Activated CD4-positive, alpha-beta T cell treated with anti-CD3 and anti-CD28 coated beads for 36 hours (primary cell): ENCODE results near the gene ZFYVE28. TPM values are rescaled to one million over a fixed set of nuclear protein-coding genes. Genes with fewer than 3 reads are reported as not detected.
A peak's percentile ranks its signal among the peaks of the same experiment; 100 is the strongest.

ENCODE experiments used
- ATAC-seq: fragments of 200-7000 bp; cut with Tn5 transposase; one replicate; pipeline ENCODE4 v1.10.0; 2021; ENCODE audit warnings: mild to moderate bottlenecking, moderate library complexity
- CTCF ChIA-PET: fragments of 350-600 bp; sonication (Branson Sonifier 250); formaldehyde crosslinking; loops from one replicate; lab custom pipeline; 2021; ENCODE audit warnings: antibody characterized with exemption; lab: Charles Lee
- POLR2A ChIA-PET: fragments of 350-600 bp; sonication (Branson Sonifier 250); formaldehyde crosslinking; loops from one replicate; lab custom pipeline; 2021; ENCODE audit warnings: antibody characterized with exemption, inconsistent platforms; lab: Charles Lee
- DNase-seq: peaks from one replicate; pipeline ENCODE4 v3.0.0-alpha.2; 2020
- H3K27ac Mint-ChIP-seq: one replicate; pipeline ENCODE4 v1.8.0; 2021; ENCODE audit warnings: mixed read lengths
- H3K27me3 Mint-ChIP-seq: one replicate; pipeline ENCODE4 v1.8.0; 2021; ENCODE audit warnings: mixed read lengths
- H3K36me3 Mint-ChIP-seq: one replicate; pipeline ENCODE4 v1.8.0; 2021; ENCODE audit warnings: low read depth, mixed read lengths
- H3K4me1 Mint-ChIP-seq: one replicate; pipeline ENCODE4 v1.8.0; 2021; ENCODE audit warnings: mixed read lengths
- H3K4me3 Mint-ChIP-seq: one replicate; pipeline ENCODE4 v1.8.0; 2021; ENCODE audit warnings: mild to moderate bottlenecking, moderate library complexity, mixed read lengths
- H3K9me3 Mint-ChIP-seq: one replicate; pipeline ENCODE4 v1.8.0; 2021; ENCODE audit warnings: low read depth, mixed read lengths
- intact Hi-C, 2 experiments: fragments of 100-400 bp; cut with DNase I in 1 of 2; cut with micrococcal nuclease in 1 of 2; formaldehyde crosslinking; loops; one replicate each; pipeline versions ENCODE4 v1.14.2 to v1.15.1; 2022 to 2024; cut with DNase I, micrococcal nuclease
- total RNA-seq, 2 experiments: library from RNA; stranded (reverse); gene quantifications; one replicate each; pipeline ENCODE4 v1.2.3, GENCODE V29; 2021

Gene ZFYVE28
- total RNA-seq, 2 experiments from 2014 or later, result 8.7 to 9.3 TPM

- Mint-ChIP-seq H3K4me3 (no peak overlapping the region), H3K9me3 (no peaks in the 10 kb centered on the region), H3K36me3 (no peaks in the 10 kb centered on the region), H3K27me3 (peaks cover 4% of the 10 kb centered on the region), H3K27ac (no peak overlapping the region), H3K4me1 (peaks cover 25% of the 10 kb centered on the region)
- ATAC-seq (no peak), DNase-seq (no peak)
- intact Hi-C loops, result no loop called here
- ChIA-PET CTCF (interaction anchor here (0.6 kb wide), 1 partner anchor 85 kb away, joined by 3 read pairs; no protein-coding TSS in a partner anchor), POLR2A (no interaction called here)
Measured at GRCh38 chr4:2396781-2397368, 21.6 kb downstream of the ZFYVE28 start.

- no peak for DNase-seq
- CTCF ChIA-PET, result interaction anchor here (0.6 kb wide), 1 partner anchor 17 kb away, joined by 3 read pairs; no protein-coding TSS in a partner anchor
- Mint-ChIP-seq H3K9me3 (no peaks in the 10 kb centered on the region), H3K27me3 (peaks cover 7% of the 10 kb centered on the region), H3K4me1 (peaks cover 22% of the 10 kb centered on the region), H3K27ac (no peak overlapping the region), H3K36me3 (no peaks in the 10 kb centered on the region), H3K4me3 (no peak overlapping the region)
- POLR2A ChIA-PET, result no interaction called here
- ATAC-seq, result no peak
- intact Hi-C loops, result no loop called here
Measured at GRCh38 chr4:2395584-2395983, 22.9 kb downstream of the ZFYVE28 start.

DNA sequence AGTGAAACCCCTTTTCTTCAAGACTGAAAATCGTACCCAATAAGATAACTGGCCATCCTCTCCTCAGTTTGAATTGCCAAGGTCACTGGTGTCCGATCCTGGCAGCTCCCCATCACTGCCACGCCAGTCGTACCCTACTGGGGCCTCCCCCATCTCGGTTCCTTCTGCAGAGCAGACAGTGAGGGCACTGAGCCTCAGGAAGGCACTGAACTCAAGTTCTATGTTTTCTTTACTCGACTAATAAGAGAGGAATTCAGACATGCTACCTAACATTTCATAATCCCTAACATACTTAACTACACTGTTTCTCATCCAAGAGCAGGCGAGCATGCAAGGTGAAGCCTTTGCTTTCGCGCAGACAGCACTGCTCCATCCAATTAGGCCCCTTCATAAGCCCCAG is 23.4 kb downstream of the ZFYVE28 start:
- Mint-ChIP-seq H3K36me3 (no peaks in the 10 kb centered on the region), H3K4me1 (peaks cover 22% of the 10 kb centered on the region), H3K27me3 (peaks cover 7% of the 10 kb centered on the region), H3K9me3 (no peaks in the 10 kb centered on the region), H3K27ac (no peak overlapping the region), H3K4me3 (no peak overlapping the region)
- CTCF ChIA-PET, result no interaction called here
- ATAC-seq (no peak), DNase-seq (no peak)
- intact Hi-C loops, result no loop called here
- POLR2A ChIA-PET, result no interaction called here

DNA sequence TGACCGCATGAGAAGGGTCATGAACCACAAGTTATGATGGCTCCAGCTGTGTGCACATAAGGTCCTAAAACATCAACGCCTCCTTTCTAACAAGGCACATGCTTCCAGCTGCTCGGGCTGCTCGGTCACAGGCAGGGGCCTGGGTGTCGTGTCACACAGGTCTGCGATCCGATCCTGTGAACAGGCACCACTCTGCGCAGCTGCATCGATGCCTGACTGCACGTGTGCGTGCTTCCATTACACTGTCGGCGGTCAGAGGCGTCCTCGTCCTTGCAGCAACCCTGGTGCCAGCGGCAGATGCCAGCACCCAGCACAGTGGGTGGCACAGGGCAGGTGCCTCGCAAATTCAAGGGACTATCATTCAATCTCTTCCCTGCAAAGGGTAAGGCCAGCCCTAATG is 23.9 kb downstream of the ZFYVE28 start:
- intact Hi-C loops, result no loop called here
- Mint-ChIP-seq H3K27ac (no peak overlapping the region), H3K27me3 (peaks cover 7% of the 10 kb centered on the region), H3K36me3 (no peaks in the 10 kb centered on the region), H3K4me3 (no peak overlapping the region), H3K4me1 (peaks cover 22% of the 10 kb centered on the region), H3K9me3 (no peaks in the 10 kb centered on the region)
- POLR2A ChIA-PET, result interaction anchor here (0.6 kb wide), 1 partner anchor 156 kb away, joined by 3 read pairs; no protein-coding TSS in a partner anchor
- DNase-seq (no peak), ATAC-seq (no peak)
- CTCF ChIA-PET, result no interaction called here

DNA sequence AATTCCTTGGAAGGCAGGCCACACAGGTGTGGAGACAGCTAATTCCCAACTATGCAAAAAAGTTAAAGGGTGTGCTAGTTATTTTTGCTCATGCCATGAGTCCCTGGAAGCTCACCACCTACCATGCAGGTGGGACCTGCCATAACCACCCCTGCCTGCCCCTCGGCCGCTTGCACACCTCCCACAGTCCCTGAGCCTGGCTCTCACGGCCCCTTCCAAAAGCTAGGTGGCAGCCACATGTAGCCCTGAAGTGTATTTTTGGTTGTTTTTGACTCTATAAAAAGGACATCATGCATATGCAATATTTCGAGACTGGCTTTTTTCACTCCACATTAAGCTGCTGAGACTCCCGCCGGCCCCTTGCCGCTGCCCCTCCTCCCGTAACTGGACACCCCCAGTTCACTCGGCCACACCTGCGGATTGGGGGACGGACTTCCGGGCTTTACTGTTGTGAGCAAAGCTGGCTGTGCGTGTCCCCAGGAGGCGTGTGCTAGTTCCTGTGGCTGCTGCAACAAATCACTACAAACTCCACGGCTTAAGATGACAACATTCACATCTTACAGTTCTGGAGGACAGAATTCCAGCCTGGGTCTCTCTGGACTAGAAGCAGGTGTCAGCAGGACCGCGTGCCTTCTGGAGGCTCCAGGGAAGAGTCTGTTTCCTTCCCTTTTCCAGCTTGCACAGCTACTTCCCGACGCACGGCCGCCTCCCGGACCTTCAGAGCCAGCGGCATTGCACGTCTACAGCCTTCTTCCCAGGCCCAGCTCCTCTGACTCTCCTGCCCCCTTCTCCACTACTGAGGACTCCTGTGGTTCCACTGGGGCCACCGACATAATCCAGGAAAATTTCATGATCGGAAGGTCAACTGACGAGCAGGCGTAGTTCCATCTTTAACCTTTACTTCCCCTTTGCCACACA is 24.8 kb downstream of the ZFYVE28 start:
- no peaks in the 10 kb centered on the region for H3K9me3 Mint-ChIP-seq
- H3K36me3 Mint-ChIP-seq, result no peaks in the 10 kb centered on the region
- POLR2A ChIA-PET, result interaction anchor here (0.6 kb wide), 1 partner anchor 155 kb away, joined by 3 read pairs; no protein-coding TSS in a partner anchor
- peaks cover 22% of the 10 kb centered on the region for H3K4me1 Mint-ChIP-seq
- CTCF ChIA-PET, result no interaction called here
- H3K27me3 Mint-ChIP-seq, result peaks cover 7% of the 10 kb centered on the region
- H3K27ac Mint-ChIP-seq, result no peak overlapping the region
- H3K4me3 Mint-ChIP-seq, result no peak overlapping the region
- intact Hi-C loops, result no loop called here
- DNase-seq (no peak), ATAC-seq (peak; percentile 51)

- H3K9me3 Mint-ChIP-seq, result no peaks in the 10 kb centered on the region
- CTCF ChIA-PET, result interaction anchor here (0.6 to 1.1 kb wide), 3 partner anchors 174 to 540 kb away, joined by 3 read pairs; no protein-coding TSS in a partner anchor
- H3K4me3 Mint-ChIP-seq, result no peak overlapping the region
- POLR2A ChIA-PET, result no interaction called here
- no peak overlapping the region for H3K27ac Mint-ChIP-seq
- peaks cover 22% of the 10 kb centered on the region for H3K4me1 Mint-ChIP-seq
- H3K36me3 Mint-ChIP-seq, result no peaks in the 10 kb centered on the region
- H3K27me3 Mint-ChIP-seq, result peaks cover 7% of the 10 kb centered on the region
- intact Hi-C loops, result no loop called here
- DNase-seq (no peak), ATAC-seq (no peak)
Measured at GRCh38 chr4:2390784-2391421, 27.5 kb downstream of the ZFYVE28 start.

GRCh38 chr4:2390146-2390545 is 28.3 kb downstream of the ZFYVE28 start:
- intact Hi-C loops, result no loop called here
- H3K27me3 Mint-ChIP-seq, result peaks cover 7% of the 10 kb centered on the region
- CTCF ChIA-PET, result interaction anchor here (0.5 to 1.1 kb wide), 4 partner anchors 173 to 717 kb away, joined by 3 read pairs; no protein-coding TSS in a partner anchor
- peaks cover 22% of the 10 kb centered on the region for H3K4me1 Mint-ChIP-seq
- ATAC-seq (no peak), DNase-seq (no peak)
- H3K27ac Mint-ChIP-seq, result no peak overlapping the region
- no peaks in the 10 kb centered on the region for H3K36me3 Mint-ChIP-seq
- POLR2A ChIA-PET, result interaction anchor here (0.5 kb wide), 1 partner anchor 22 kb away, joined by 3 read pairs; no protein-coding TSS in a partner anchor
- no peak overlapping the region for H3K4me3 Mint-ChIP-seq
- H3K9me3 Mint-ChIP-seq, result no peaks in the 10 kb centered on the region

DNA sequence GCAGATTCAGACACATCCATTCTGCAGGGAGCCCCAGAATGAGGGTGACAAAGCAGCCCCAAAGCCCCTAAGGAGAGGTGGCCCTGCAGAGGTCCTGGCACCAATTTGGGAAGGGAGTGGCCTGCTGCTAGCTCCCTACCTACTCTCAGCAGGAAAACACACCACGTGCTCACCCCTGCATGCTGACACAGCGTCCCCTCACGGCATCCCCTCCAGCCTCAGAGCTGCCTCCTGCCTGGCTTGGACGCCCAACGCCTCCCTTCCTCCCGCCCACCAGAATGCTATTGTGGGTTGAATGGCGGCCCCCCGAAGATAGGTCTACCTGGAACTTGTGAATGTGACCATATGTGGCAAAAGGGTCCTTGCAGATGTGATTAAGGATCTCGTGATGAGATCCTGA is 28.8 kb downstream of the ZFYVE28 start:
- H3K36me3 Mint-ChIP-seq, result no peaks in the 10 kb centered on the region
- no peak overlapping the region for H3K4me3 Mint-ChIP-seq
- POLR2A ChIA-PET, result interaction anchor here (0.5 kb wide), 1 partner anchor 23 kb away, joined by 3 read pairs; no protein-coding TSS in a partner anchor
- DNase-seq, result no peak
- CTCF ChIA-PET, result interaction anchor here (0.5 to 1.1 kb wide), 3 partner anchors 173 to 716 kb away, joined by 3 read pairs; no protein-coding TSS in a partner anchor
- H3K9me3 Mint-ChIP-seq, result no peaks in the 10 kb centered on the region
- H3K27me3 Mint-ChIP-seq, result peaks cover 7% of the 10 kb centered on the region
- intact Hi-C loops, result no loop called here
- no peak for ATAC-seq
- H3K27ac Mint-ChIP-seq, result no peak overlapping the region
- H3K4me1 Mint-ChIP-seq, result peaks cover 20% of the 10 kb centered on the region

DNA sequence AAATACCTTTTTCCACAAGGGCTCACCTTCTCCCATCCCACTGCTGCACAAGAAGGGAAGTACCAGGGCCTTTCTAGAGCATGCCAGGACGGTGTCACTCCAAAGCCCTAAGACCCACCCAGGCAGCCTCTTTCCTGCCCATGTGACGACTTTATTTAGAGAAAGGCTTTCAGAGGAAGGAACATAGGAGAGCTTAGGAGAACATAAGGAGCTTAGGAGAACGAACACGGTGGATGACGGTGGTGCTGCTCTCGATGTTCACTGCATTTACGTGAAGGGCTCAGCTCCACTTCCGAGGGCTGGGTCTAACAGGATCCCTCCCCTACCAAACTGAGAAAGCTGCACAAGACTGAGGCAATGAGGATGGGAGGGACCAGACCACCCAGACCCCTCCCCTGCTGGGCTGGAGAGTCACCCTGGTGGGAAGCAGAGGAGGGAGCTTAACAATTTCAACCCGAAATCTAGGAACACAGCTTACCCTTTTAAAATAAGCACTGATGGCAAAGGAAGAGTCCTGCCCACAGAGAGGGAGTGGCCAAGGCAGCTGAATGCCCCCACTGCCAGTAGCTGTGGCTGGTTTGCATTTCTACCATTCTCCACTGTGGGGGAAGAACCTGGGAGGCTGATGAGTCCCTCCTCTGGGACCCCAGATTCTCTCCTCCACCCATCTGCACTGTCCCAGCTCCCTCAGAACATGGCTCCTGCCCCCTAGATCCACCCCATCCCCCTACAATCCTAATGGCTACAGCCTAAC is 29.8 kb downstream of the ZFYVE28 start:
- intact Hi-C loops, result no loop called here
- Mint-ChIP-seq H3K9me3 (no peaks in the 10 kb centered on the region), H3K36me3 (no peaks in the 10 kb centered on the region), H3K27ac (no peak overlapping the region), H3K4me3 (no peak overlapping the region), H3K27me3 (peaks cover 7% of the 10 kb centered on the region), H3K4me1 (peaks cover 14% of the 10 kb centered on the region)
- no peak for DNase-seq
- CTCF ChIA-PET, result interaction anchor here (0.5 to 1.2 kb wide), 4 partner anchors 11 to 140 kb away, joined by 3 to 4 read pairs (median 3); partner anchors contain the start of genes CFAP99 and ZFYVE28
- POLR2A ChIA-PET, result no interaction called here
- peak; percentile 12 for ATAC-seq

GRCh38 chr4:2387829-2388228 is 30.6 kb downstream of the ZFYVE28 start:
- intact Hi-C loops, result no loop called here
- H3K4me1 Mint-ChIP-seq, result peaks cover 18% of the 10 kb centered on the region
- POLR2A ChIA-PET, result no interaction called here
- no peak overlapping the region for H3K4me3 Mint-ChIP-seq
- H3K36me3 Mint-ChIP-seq, result no peaks in the 10 kb centered on the region
- no peak overlapping the region for H3K27ac Mint-ChIP-seq
- DNase-seq (no peak), ATAC-seq (no peak)
- H3K9me3 Mint-ChIP-seq, result no peaks in the 10 kb centered on the region
- CTCF ChIA-PET, result interaction anchor here (1.0 to 1.2 kb wide), 2 partner anchors 27 to 31 kb away, joined by 3 read pairs; partner anchors contain the start of genes CFAP99 and ZFYVE28
- peaks cover 7% of the 10 kb centered on the region for H3K27me3 Mint-ChIP-seq
